Karpas-422 (cell line): Measurements from ENCODE around the gene HTR1D. TPM values are rescaled to one million over a fixed set of nuclear protein-coding genes. Genes with fewer than 3 reads are reported as not detected.

Experiments used
- DNase-seq: peaks from one replicate; pipeline ENCODE4 v3.0.0-alpha.2; 2015
- H2AFZ ChIP-seq: fragments of 200-600 bp; sonication (generic); 2 replicates; pipeline ENCODE4 v1.6.1; 2014; ENCODE audit warnings: antibody characterized with exemption, low read length, mixed read lengths
- H3K27ac ChIP-seq: fragments of 200-600 bp; sonication (generic); 2 replicates; pipeline ENCODE4 v1.5.1; 2014; ENCODE audit warnings: mild to moderate bottlenecking, low read length, moderate library complexity
- H3K27me3 ChIP-seq: fragments of 200-600 bp; sonication (generic); 2 replicates; pipeline ENCODE4 v1.6.1; 2014; ENCODE audit warnings: low read length, mixed read lengths
- H3K36me3 ChIP-seq: fragments of 200-600 bp; sonication (generic); 2 replicates; pipeline ENCODE4 v1.6.1; 2014; ENCODE audit warnings: low read length, mixed read lengths; ENCODE audit not compliant: insufficient read depth
- H3K4me1 ChIP-seq: fragments of 200-600 bp; sonication (generic); 2 replicates; pipeline ENCODE4 v1.6.1; 2014; ENCODE audit warnings: mild to moderate bottlenecking, low read length, mixed read lengths
- H3K4me2 ChIP-seq: fragments of 200-600 bp; sonication (generic); 2 replicates; pipeline ENCODE4 v1.6.1; 2014; ENCODE audit warnings: low read length, low read depth, mild to moderate bottlenecking; ENCODE audit not compliant: poor library complexity, severe bottlenecking
- H3K4me3 ChIP-seq: fragments of 200-600 bp; sonication (generic); 2 replicates; pipeline ENCODE4 v1.5.1; 2014; ENCODE audit warnings: mild to moderate bottlenecking, antibody characterized with exemption, low read length, mixed read lengths
- H3K79me2 ChIP-seq: fragments of 200-600 bp; sonication (generic); 2 replicates; pipeline ENCODE4 v1.6.1; 2014; ENCODE audit warnings: mild to moderate bottlenecking, low read length, mixed read lengths
- H3K9ac ChIP-seq: fragments of 200-600 bp; sonication (generic); 2 replicates; pipeline ENCODE4 v1.6.0; 2014; ENCODE audit warnings: low read length
- H3K9me2 ChIP-seq: fragments of 200-600 bp; sonication (generic), shearing (Covaris generic); replicated peaks from 2 replicates; pipeline ENCODE4 v1.6.0; 2014; ENCODE audit warnings: mild to moderate bottlenecking, low read length, moderate library complexity; ENCODE audit not compliant: insufficient read depth
- H3K9me3 ChIP-seq: fragments of 300-700, 200-600 bp; sonication (generic); 2 replicates; pipeline ENCODE4 v1.6.1; 2014; ENCODE audit warnings: low read length, mixed read lengths
- H4K20me1 ChIP-seq: fragments of 200-600 bp; sonication (generic); 2 replicates; pipeline ENCODE4 v1.6.1; 2014; ENCODE audit warnings: mild to moderate bottlenecking, antibody characterized with exemption, low read length, low read depth; ENCODE audit not compliant: insufficient read depth
- total RNA-seq: library from RNA; depleted of rRNA; stranded (reverse); fragments of >200 nt; shearing (Covaris generic); gene quantifications from 2 replicates; pipeline ENCODE4 v1.2.3, GENCODE V29; 2014; ENCODE audit warnings: low replicate concordance

The HTR1D gene
- total RNA-seq, 1 experiment from 2014 or later = not detected

GRCh38 chr1:23163395-23163794 is 53.9 kb downstream of the HTR1D start:
- H3K9ac ChIP-seq = no peak overlapping the region
- H3K4me2 ChIP-seq = no peak overlapping the region
- no peaks in the 10 kb centered on the region for H3K9me3 ChIP-seq
- no peak overlapping the region for H2AFZ ChIP-seq
- H3K27ac ChIP-seq = no peak overlapping the region
- H4K20me1 ChIP-seq = no peaks in the 10 kb centered on the region
- no peaks in the 10 kb centered on the region for H3K9me2 ChIP-seq
- no peak for DNase-seq
- no peaks in the 10 kb centered on the region for H3K79me2 ChIP-seq
- no peak overlapping the region for H3K4me3 ChIP-seq
- H3K4me1 ChIP-seq = peaks cover 4% of the 10 kb centered on the region; the same call in 1 of the 2 replicates
- H3K27me3 ChIP-seq = no peaks in the 10 kb centered on the region; the same call in 1 of the 2 replicates
- H3K36me3 ChIP-seq = no peaks in the 10 kb centered on the region

- H3K4me3 ChIP-seq = no peak overlapping the region
- H3K27ac ChIP-seq = no peak overlapping the region
- H3K9ac ChIP-seq = no peak overlapping the region
- H2AFZ ChIP-seq = no peak overlapping the region
- 0 out of 2 replicates have a peak, but pooled peaks cover 1% of the 10 kb centered on the region for H4K20me1 ChIP-seq
- no peaks in the 10 kb centered on the region for H3K36me3 ChIP-seq
- H3K4me1 ChIP-seq = no peaks in the 10 kb centered on the region
- no peaks in the 10 kb centered on the region for H3K9me2 ChIP-seq
- H3K79me2 ChIP-seq = no peaks in the 10 kb centered on the region
- H3K27me3 ChIP-seq = no peaks in the 10 kb centered on the region
- no peak for DNase-seq
- no peak overlapping the region for H3K4me2 ChIP-seq
- H3K9me3 ChIP-seq = no peaks in the 10 kb centered on the region
These were observed 57.1 kb downstream of the HTR1D start for GRCh38 chr1:23159963-23160877.

GRCh38 chr1:23156940-23157339 is 60.4 kb downstream of the HTR1D start:
- Histone ChIP-seq H3K9me2 (no peaks in the 10 kb centered on the region), H3K79me2 (no peaks in the 10 kb centered on the region), H3K4me2 (no peak overlapping the region), H3K4me3 (no peak overlapping the region), H3K27me3 (no peaks in the 10 kb centered on the region), H3K27ac (no peak overlapping the region), H4K20me1 (peaks cover 8% of the 10 kb centered on the region; the same call in 1 of the 2 replicates), H3K9me3 (no peaks in the 10 kb centered on the region), H3K9ac (no peak overlapping the region), H3K36me3 (no peaks in the 10 kb centered on the region), H2AFZ (no peak overlapping the region), H3K4me1 (no peaks in the 10 kb centered on the region)
- DNase-seq = no peak

GRCh38 chr1:23152966-23153684 is 64.2 kb downstream of the HTR1D start:
- Histone ChIP-seq H3K9ac (no peak overlapping the region), H3K79me2 (no peaks in the 10 kb centered on the region), H3K4me1 (no peaks in the 10 kb centered on the region), H3K9me3 (no peaks in the 10 kb centered on the region), H3K9me2 (no peaks in the 10 kb centered on the region), H3K36me3 (no peaks in the 10 kb centered on the region), H3K4me2 (no peak overlapping the region), H3K27me3 (no peaks in the 10 kb centered on the region), H2AFZ (no peak overlapping the region), H3K4me3 (no peak overlapping the region), H3K27ac (no peak overlapping the region), H4K20me1 (peaks cover 8% of the 10 kb centered on the region; the same call in 1 of the 2 replicates)
- no peak for DNase-seq

- Histone ChIP-seq H3K4me3 (no peak overlapping the region), H3K4me1 (no peaks in the 10 kb centered on the region)
- DNase-seq = no peak
These were observed 66.6 kb downstream of the HTR1D start for GRCh38 chr1:23150742-23151141.

GRCh38 chr1:23150125-23150524 is 67.2 kb downstream of the HTR1D start:
- Histone ChIP-seq H3K27me3 (no peaks in the 10 kb centered on the region), H3K4me2 (no peak overlapping the region), H3K9ac (no peak overlapping the region), H3K4me1 (no peaks in the 10 kb centered on the region), H3K4me3 (no peak overlapping the region), H3K27ac (no peak overlapping the region), H3K36me3 (no peaks in the 10 kb centered on the region), H3K9me2 (no peaks in the 10 kb centered on the region), H2AFZ (no peak overlapping the region), H3K9me3 (no peaks in the 10 kb centered on the region), H4K20me1 (peaks cover 6% of the 10 kb centered on the region; the same call in 1 of the 2 replicates), H3K79me2 (no peaks in the 10 kb centered on the region)
- DNase-seq = no peak

More at GRCh38 chr1:23150742-23151141, 66.6 kb downstream of the HTR1D start:
- Histone ChIP-seq H3K4me2 (no peak overlapping the region), H3K9me2 (no peaks in the 10 kb centered on the region), H3K79me2 (no peaks in the 10 kb centered on the region), H2AFZ (no peak overlapping the region), H3K27me3 (no peaks in the 10 kb centered on the region), H3K9me3 (no peaks in the 10 kb centered on the region), H3K9ac (no peak overlapping the region), H3K27ac (no peak overlapping the region), H3K36me3 (no peaks in the 10 kb centered on the region), H4K20me1 (peaks cover 8% of the 10 kb centered on the region; the same call in 1 of the 2 replicates)

- Histone ChIP-seq H3K27me3 (no peaks in the 10 kb centered on the region), H3K4me2 (no peak overlapping the region), H3K9me3 (no peaks in the 10 kb centered on the region), H3K36me3 (no peaks in the 10 kb centered on the region), H3K9ac (no peak overlapping the region), H3K4me3 (no peak overlapping the region), H3K9me2 (no peaks in the 10 kb centered on the region), H3K27ac (no peak overlapping the region), H2AFZ (no peak overlapping the region), H4K20me1 (peaks cover 5% of the 10 kb centered on the region; the same call in 1 of the 2 replicates), H3K79me2 (no peaks in the 10 kb centered on the region), H3K4me1 (no peaks in the 10 kb centered on the region)
- no peak for DNase-seq
These were observed 68.2 kb downstream of the HTR1D start for GRCh38 chr1:23149114-23149513.

- Histone ChIP-seq H3K36me3 (no peaks in the 10 kb centered on the region), H3K4me2 (no peak overlapping the region), H4K20me1 (peaks cover 5% of the 10 kb centered on the region; the same call in 1 of the 2 replicates), H3K4me3 (no peak overlapping the region), H3K27me3 (no peaks in the 10 kb centered on the region), H3K27ac (no peak overlapping the region), H3K79me2 (no peaks in the 10 kb centered on the region), H2AFZ (no peak overlapping the region), H3K9ac (no peak overlapping the region), H3K9me3 (no peaks in the 10 kb centered on the region), H3K9me2 (no peaks in the 10 kb centered on the region), H3K4me1 (no peaks in the 10 kb centered on the region)
- no peak for DNase-seq
These were observed 69.2 kb downstream of the HTR1D start for GRCh38 chr1:23148084-23148483.
